HepG2 (cell line): ENCODE results near the gene RRM2. TPM values are rescaled to one million over a fixed set of nuclear protein-coding genes. Genes with fewer than 3 reads are reported as not detected.

ENCODE experiments used
- AGO1 ChIP-seq: fragments of 200-400 bp; formaldehyde crosslinking; IDR thresholded peaks from 2 replicates; pipeline ENCODE4 v1.6.1; 2017; ENCODE audit warnings: mild to moderate bottlenecking, low read depth, low read length, moderate library complexity; ENCODE audit not compliant: poor library complexity, severe bottlenecking
- ATRX ChIP-seq: sonication (generic); formaldehyde crosslinking; IDR thresholded peaks from 2 replicates; pipeline ENCODE4 v1.4.0; 2020; ENCODE audit warnings: missing genetic modification reagents, borderline replicate concordance
- ESRRA ChIP-seq: sonication (generic); formaldehyde crosslinking; IDR thresholded peaks from 2 replicates; pipeline ENCODE4 v1.5.1; 2020; ENCODE audit warnings: mild to moderate bottlenecking, low read depth, missing genetic modification reagents
- ETV5 ChIP-seq: IDR thresholded peaks from 2 replicates; pipeline ENCODE4 v1.6.1; 2018; ENCODE audit warnings: missing biosample characterization, missing genetic modification reagents, inconsistent platforms, borderline replicate concordance
- FOSL1 ChIP-seq: sonication (generic); formaldehyde crosslinking; IDR thresholded peaks from 2 replicates; pipeline ENCODE4 v1.9.0; 2021; ENCODE audit warnings: missing genetic modification reagents, borderline replicate concordance
- HDAC1 ChIP-seq: sonication (generic); formaldehyde crosslinking; IDR thresholded peaks from 2 replicates; pipeline ENCODE4 v1.5.1; 2020; ENCODE audit warnings: mild to moderate bottlenecking, missing genetic modification reagents
- HMGA1 ChIP-seq: sonication (generic); formaldehyde crosslinking; conservative IDR thresholded peaks from 2 replicates; pipeline ENCODE4 v1.4.0; 2020; ENCODE audit warnings: missing genetic modification reagents
- HOXA3 ChIP-seq: sonication (generic); formaldehyde crosslinking; IDR thresholded peaks from 2 replicates; pipeline ENCODE4 v1.5.0; 2020; ENCODE audit warnings: missing genetic modification reagents
- HOXA9 ChIP-seq: sonication (generic); formaldehyde crosslinking; IDR thresholded peaks from 2 replicates; pipeline ENCODE4 v1.8.1; 2022; ENCODE audit warnings: missing genetic modification reagents, mild to moderate bottlenecking, moderate library complexity, borderline replicate concordance
- KLF9 ChIP-seq: IDR thresholded peaks from 2 replicates; pipeline ENCODE4 v1.6.1; 2016; ENCODE audit warnings: low read depth
- MTA3 ChIP-seq: sonication (generic); formaldehyde crosslinking; IDR thresholded peaks from 2 replicates; pipeline ENCODE4 v1.4.0; 2020; ENCODE audit warnings: missing genetic modification reagents
- PAWR ChIP-seq: sonication (generic); formaldehyde crosslinking; IDR thresholded peaks from 2 replicates; pipeline ENCODE4 v1.4.0; 2020; ENCODE audit warnings: missing genetic modification reagents, mild to moderate bottlenecking, borderline replicate concordance
- POLR2G ChIP-seq: fragments of 200-400 bp; formaldehyde crosslinking; IDR thresholded peaks from 2 replicates; pipeline ENCODE4 v1.6.1; 2018; ENCODE audit warnings: mild to moderate bottlenecking, low read depth, low read length, moderate library complexity
- RFXANK ChIP-seq: IDR thresholded peaks from 2 replicates; pipeline ENCODE4 v1.6.1; 2016
- ZNF180 ChIP-seq: sonication (generic); formaldehyde crosslinking; IDR thresholded peaks from 2 replicates; pipeline ENCODE4 v1.4.0; 2020; ENCODE audit warnings: low read depth, missing genetic modification reagents, borderline replicate concordance
- ZNF24 ChIP-seq: fragments of 450-650 bp; IDR thresholded peaks from 2 replicates; pipeline ENCODE4 v1.6.1; 2017; ENCODE audit warnings: antibody characterized with exemption, mild to moderate bottlenecking
- ZNF331 ChIP-seq: sonication (generic); formaldehyde crosslinking; IDR thresholded peaks from 2 replicates; pipeline ENCODE4 v1.4.0; 2020; ENCODE audit warnings: missing genetic modification reagents
- ZNF782 ChIP-seq: sonication (generic); formaldehyde crosslinking; IDR thresholded peaks from 2 replicates; pipeline ENCODE4 v1.4.0; 2020; ENCODE audit warnings: missing genetic modification reagents, mild to moderate bottlenecking, borderline replicate concordance
- polyA plus RNA-seq, 8 experiments: library from polyadenylated mRNA; depleted of rRNA in 3 of 8; stranded (reverse) in 7 of 8; unstranded in 1 of 8; fragments of >200 nt; fragmentation: Illumina TruSeq in 4 of 8; extraction: Trizol in 4 of 8; gene quantifications; 2 replicates each; pipeline versions ENCODE4 v1.2.1 to v1.2.3, GENCODE V29; 2011 to 2016; ENCODE audit warnings: low read depth in 4 of 8, missing spikeins in 1 of 8, mixed read lengths in 1 of 8; ENCODE audit not compliant: insufficient read depth in 1 of 8
- total RNA-seq, 5 experiments: library from RNA; depleted of rRNA; stranded (reverse); fragments of >200 nt; fragmentation: Illumina TruSeq; extraction: Trizol; gene quantifications; 2 replicates each; pipeline ENCODE4 v1.2.3, GENCODE V29; 2016; ENCODE audit warnings: low read depth in 1 of 5
- TF ChIP-seq, protein P1 (sequence below): sonication (generic); formaldehyde crosslinking; IDR thresholded peaks from 2 replicates; pipeline ENCODE4 v1.4.0; 2020; ENCODE audit warnings: missing genetic modification reagents, borderline replicate concordance
- TF ChIP-seq, protein P2 (sequence below): sonication (generic); formaldehyde crosslinking; IDR thresholded peaks from 2 replicates; pipeline ENCODE4 v1.4.0; 2020; ENCODE audit warnings: missing genetic modification reagents, borderline replicate concordance
- TF ChIP-seq, protein P3 (sequence below): IDR thresholded peaks from 2 replicates; pipeline ENCODE4 v1.6.1; 2018; ENCODE audit warnings: missing genetic modification reagents, mild to moderate bottlenecking, missing compliant biosample characterization

The RRM2 gene
- total and polyA plus RNA-seq, 2 of the 13 experiments (the other 11 are each of a cell fraction or from before 2014, with no cell fraction given): 31.3 to 150 TPM

GRCh38 chr2:10120158-10120876 is 2.2 kb upstream of the RRM2 start (continued):
- TF ChIP-seq ZNF180: no peak
- peak; percentile 98 for TF ChIP-seq HDAC1 (CRISPR knock-in tag)
- TF ChIP-seq ESRRA (CRISPR knock-in tag): peak; percentile 89
- TF ChIP-seq KLF9 (CRISPR knock-in tag): no peak
- peak; percentile 87; the same call in 1 of the 2 replicates for TF ChIP-seq HOXA3 (CRISPR knock-in tag)
- no peak; the same call in 1 of the 2 replicates for TF ChIP-seq RFXANK (CRISPR knock-in tag)
- TF ChIP-seq ATRX (CRISPR knock-in tag): no peak
- TF ChIP-seq FOSL1 (CRISPR knock-in tag): peak; percentile 81
- TF ChIP-seq HOXA9 (CRISPR knock-in tag): no peak; the same call in 1 of the 2 replicates
- TF ChIP-seq PAWR (CRISPR knock-in tag): 0 out of 2 replicates have a peak, but pooled peaks have one; percentile 63
- no peak for TF ChIP-seq MTA3 (CRISPR knock-in tag)
- TF ChIP-seq, protein P1, sequence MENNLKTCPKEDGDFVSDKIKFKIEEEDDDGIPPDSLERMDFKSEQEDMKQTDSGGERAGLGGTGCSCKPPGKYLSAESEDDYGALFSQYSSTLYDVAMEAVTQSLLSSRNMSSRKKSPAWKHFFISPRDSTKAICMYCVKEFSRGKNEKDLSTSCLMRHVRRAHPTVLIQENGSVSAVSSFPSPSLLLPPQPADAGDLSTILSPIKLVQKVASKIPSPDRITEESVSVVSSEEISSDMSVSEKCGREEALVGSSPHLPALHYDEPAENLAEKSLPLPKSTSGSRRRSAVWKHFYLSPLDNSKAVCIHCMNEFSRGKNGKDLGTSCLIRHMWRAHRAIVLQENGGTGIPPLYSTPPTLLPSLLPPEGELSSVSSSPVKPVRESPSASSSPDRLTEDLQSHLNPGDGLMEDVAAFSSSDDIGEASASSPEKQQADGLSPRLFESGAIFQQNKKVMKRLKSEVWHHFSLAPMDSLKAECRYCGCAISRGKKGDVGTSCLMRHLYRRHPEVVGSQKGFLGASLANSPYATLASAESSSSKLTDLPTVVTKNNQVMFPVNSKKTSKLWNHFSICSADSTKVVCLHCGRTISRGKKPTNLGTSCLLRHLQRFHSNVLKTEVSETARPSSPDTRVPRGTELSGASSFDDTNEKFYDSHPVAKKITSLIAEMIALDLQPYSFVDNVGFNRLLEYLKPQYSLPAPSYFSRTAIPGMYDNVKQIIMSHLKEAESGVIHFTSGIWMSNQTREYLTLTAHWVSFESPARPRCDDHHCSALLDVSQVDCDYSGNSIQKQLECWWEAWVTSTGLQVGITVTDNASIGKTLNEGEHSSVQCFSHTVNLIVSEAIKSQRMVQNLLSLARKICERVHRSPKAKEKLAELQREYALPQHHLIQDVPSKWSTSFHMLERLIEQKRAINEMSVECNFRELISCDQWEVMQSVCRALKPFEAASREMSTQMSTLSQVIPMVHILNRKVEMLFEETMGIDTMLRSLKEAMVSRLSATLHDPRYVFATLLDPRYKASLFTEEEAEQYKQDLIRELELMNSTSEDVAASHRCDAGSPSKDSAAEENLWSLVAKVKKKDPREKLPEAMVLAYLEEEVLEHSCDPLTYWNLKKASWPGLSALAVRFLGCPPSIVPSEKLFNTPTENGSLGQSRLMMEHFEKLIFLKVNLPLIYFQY (CRISPR knock-in tag): no peak
- TF ChIP-seq, protein P2, sequence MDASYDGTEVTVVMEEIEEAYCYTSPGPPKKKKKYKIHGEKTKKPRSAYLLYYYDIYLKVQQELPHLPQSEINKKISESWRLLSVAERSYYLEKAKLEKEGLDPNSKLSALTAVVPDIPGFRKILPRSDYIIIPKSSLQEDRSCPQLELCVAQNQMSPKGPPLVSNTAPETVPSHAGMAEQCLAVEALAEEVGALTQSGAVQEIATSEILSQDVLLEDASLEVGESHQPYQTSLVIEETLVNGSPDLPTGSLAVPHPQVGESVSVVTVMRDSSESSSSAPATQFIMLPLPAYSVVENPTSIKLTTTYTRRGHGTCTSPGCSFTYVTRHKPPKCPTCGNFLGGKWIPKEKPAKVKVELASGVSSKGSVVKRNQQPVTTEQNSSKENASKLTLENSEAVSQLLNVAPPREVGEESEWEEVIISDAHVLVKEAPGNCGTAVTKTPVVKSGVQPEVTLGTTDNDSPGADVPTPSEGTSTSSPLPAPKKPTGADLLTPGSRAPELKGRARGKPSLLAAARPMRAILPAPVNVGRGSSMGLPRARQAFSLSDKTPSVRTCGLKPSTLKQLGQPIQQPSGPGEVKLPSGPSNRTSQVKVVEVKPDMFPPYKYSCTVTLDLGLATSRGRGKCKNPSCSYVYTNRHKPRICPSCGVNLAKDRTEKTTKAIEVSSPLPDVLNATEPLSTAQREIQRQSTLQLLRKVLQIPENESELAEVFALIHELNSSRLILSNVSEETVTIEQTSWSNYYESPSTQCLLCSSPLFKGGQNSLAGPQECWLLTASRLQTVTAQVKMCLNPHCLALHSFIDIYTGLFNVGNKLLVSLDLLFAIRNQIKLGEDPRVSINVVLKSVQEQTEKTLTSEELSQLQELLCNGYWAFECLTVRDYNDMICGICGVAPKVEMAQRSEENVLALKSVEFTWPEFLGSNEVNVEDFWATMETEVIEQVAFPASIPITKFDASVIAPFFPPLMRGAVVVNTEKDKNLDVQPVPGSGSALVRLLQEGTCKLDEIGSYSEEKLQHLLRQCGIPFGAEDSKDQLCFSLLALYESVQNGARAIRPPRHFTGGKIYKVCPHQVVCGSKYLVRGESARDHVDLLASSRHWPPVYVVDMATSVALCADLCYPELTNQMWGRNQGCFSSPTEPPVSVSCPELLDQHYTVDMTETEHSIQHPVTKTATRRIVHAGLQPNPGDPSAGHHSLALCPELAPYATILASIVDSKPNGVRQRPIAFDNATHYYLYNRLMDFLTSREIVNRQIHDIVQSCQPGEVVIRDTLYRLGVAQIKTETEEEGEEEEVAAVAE (CRISPR knock-in tag): peak; percentile 85
- no peak; the same call in 1 of the 2 replicates for TF ChIP-seq ZNF782 (CRISPR knock-in tag)
- TF ChIP-seq ETV5 (CRISPR knock-in tag): peak; percentile 96
- no peak; the same call in 1 of the 2 replicates for TF ChIP-seq ZNF331 (CRISPR knock-in tag)
- TF ChIP-seq HMGA1: no peak
- peak; percentile 92 for TF ChIP-seq POLR2G
- TF ChIP-seq, protein P3, sequence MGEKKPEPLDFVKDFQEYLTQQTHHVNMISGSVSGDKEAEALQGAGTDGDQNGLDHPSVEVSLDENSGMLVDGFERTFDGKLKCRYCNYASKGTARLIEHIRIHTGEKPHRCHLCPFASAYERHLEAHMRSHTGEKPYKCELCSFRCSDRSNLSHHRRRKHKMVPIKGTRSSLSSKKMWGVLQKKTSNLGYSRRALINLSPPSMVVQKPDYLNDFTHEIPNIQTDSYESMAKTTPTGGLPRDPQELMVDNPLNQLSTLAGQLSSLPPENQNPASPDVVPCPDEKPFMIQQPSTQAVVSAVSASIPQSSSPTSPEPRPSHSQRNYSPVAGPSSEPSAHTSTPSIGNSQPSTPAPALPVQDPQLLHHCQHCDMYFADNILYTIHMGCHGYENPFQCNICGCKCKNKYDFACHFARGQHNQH (CRISPR knock-in tag): peak; percentile 98
- no peak for TF ChIP-seq ZNF24
- peak; percentile 76 for TF ChIP-seq AGO1
